GM19240 (cell line): ENCODE measurements around the gene COMMD6.
"Not testable (repeated sequence)": the region's sequence is repeated elsewhere in the genome, so short reads cannot be mapped to it uniquely, and the experiment has no call there.

Experiments used
- DNase-seq: peaks from one replicate; pipeline ENCODE4 v3.0.0; 2011; ENCODE audit warnings: low spot score; ENCODE audit not compliant: insufficient read length

Gene COMMD6

DNA sequence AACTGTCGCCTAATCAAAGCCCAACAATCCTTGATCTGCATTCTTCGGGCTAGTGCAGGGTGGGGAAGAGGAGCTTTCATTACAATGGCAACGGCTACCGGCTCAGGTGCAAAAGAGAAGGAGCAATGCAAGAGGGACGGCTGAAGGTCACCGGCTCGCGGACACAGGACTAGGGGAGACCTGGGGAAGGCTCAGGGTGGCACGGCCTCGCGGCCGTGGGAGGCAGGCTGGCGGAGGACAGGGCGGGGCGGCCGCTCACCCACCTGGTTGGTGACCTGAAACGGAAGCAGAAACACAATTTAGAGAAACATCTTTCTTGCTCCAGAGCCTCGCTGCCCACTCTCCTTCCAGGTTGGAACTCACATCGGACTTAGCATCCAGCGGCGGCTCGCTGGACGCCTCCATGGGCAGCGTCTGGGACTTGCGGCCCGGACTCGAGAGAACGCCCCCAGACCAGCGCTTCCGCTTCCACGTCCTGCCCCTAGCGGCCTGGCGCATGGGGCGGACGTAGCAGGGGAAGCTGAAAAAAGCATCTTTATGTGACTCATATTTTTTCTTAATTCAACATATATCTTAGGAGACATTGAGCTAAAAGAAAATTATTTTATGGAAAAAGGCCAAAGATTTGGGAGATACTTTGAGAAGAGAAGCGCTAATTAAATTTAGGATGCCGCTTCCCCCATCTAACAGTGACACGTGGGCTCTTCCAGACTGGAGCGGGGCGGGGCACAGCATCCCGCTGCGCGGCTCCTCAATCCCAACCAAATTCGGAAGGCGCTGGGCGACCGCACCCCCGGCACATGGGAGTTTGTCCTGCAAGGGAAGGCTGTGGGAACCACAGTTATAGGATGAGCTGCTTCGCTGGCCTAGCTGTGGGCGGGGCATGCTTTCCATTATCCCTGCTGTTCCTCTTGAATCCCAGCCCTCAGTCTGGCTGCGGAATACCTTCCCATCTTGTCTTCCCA is at the start of gene COMMD6:
Gene COMMD6 (minus strand): TSS at position 441 of the 965 bp plus-strand sequence. CDS start 36 bp downstream, at position 405.
- DNase-seq, result peak; percentile 86

- DNase-seq, result no peak
These were observed 47.5 kb upstream of the COMMD6 start for GRCh38 chr13:75585153-75585552.

DNA sequence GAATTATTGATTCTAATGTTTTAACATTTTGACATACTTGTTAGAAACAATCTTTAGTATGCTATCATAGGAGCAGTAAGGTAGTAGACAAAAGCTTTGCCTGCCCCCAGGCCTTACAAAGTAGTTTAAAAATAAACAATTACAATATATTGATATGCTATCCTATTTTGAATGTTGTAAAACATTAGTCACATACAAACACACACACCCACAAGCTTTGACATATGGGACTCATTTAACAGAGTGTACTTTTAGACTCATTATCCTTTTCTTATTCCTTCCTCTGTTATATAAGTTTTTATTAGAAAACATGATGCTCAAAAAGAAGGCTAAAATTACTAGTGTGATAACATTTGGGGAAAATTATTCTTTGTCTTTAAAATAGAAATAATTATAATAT is 45.5 kb upstream of the COMMD6 start:
- DNase-seq, result no peak

- DNase-seq, result no peak
These were observed 44.4 kb upstream of the COMMD6 start for GRCh38 chr13:75581874-75582640.

DNA sequence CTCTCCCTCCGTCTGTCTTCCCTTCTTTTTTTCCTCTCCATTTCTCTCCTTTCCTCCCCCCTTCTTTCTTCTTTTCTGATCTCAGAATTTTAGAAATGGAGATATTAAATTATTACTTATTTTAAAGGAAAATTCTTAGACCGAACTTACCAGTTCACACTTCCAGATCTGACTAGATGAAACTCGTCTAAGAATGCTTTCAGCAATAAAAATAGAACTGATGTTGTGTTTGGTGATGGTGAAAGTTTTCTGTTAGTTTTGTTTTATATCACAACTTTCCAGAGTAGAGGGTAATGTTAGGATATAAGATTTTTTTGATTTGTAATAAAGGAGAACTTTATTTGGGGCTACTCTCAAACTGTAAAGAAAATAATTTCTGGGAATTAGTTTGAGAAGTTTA is 41.9 kb upstream of the COMMD6 start:
- no peak for DNase-seq

- no peak for DNase-seq
These were observed 31.9 kb upstream of the COMMD6 start for GRCh38 chr13:75569576-75569975.

- DNase-seq, result no peak
These were observed 29.0 kb upstream of the COMMD6 start for GRCh38 chr13:75566658-75567057.

GRCh38 chr13:75558145-75558840 is 20.7 kb upstream of the COMMD6 start:
- no peak for DNase-seq

DNA sequence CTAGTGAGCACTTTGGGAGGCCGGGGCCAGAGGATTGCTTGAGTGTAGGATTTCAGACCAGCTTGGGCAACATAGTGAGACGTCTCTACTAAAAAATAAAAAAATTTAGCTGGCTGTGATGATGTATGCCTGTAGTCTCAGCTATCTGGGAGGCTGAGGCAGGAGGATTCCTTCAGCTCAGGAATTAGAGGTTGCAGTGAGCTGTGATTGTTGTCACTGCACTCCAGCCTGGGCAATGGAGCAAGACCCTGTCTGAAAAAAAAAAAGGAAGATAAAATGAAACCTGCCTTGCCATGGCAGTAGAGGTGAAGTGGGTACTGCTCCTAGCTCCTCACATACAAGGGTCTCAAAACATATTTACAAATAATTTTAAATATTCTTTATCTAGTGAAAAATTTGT is 19.3 kb upstream of the COMMD6 start:
- no peak for DNase-seq

- DNase-seq, result no peak
These were observed 18.2 kb upstream of the COMMD6 start for GRCh38 chr13:75555836-75556235.

DNA sequence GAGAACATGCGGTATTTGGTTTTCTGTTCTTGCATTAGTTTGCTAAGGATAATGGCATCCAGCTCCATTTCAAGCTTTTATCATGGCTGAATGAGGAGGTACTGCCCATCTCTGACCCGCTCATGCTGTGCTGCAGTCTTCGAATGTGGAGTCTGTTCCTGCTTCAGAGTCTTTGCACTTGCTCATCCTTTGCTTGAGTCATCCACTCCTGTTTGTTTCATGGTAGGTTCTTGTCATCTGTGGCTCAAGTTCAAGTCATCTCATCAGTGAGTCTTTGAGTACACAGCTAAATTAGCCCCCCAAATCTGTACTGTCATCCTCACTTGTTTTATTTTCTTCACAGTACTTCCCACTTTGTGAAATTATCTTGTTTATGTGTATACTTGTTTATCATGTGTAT is 17.3 kb upstream of the COMMD6 start:
- DNase-seq, result no peak

DNA sequence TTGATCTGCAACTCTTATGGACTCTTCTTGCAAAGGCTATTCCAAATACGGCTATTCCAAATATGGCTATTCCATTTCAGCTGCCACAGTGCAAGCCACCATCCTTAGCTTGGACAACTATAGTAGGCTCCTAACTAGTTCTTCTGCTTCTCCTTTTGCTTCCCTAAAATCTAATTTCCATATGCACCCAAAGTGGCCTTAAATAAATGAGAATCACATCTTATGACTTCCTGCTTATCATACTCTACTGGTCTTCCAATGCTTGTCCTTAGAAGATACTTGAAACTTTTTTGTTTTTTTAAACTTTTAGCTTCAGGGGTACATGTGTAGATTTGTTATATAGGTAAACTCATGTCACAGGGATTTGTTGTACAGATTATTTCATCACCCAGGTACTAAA is 16.8 kb upstream of the COMMD6 start:
- no peak for DNase-seq

GRCh38 chr13:75550159-75550567 is 12.5 kb upstream of the COMMD6 start:
- DNase-seq, result no peak

GRCh38 chr13:75549262-75550158 is 11.9 kb upstream of the COMMD6 start, which contains the start of gene UCHL3:
UCHL3 (plus strand) TSS chr13:75549791; CDS start chr13:75549821, 30 bp downstream.
- DNase-seq, result peak; percentile 95

DNA sequence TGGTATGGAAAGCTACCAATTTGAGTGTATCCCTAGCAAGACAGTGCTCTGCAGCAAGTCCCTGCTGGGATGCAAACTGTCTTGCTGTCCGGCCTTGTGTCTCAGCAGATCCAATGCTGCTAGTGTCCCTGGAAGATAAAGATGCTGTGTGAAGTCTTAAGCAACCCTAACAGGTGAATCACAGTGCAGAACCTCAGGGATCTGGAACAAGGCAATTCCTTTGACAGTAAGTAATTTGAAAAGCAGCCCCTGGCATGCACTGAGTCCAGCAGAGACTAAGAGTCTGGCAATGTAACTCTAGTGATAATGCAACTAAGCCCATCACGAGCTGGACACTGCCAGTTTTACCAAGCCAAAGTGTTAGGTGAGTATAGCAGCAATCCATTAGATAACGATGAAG is 10.3 kb upstream of the COMMD6 start:
- DNase-seq, result no peak

DNA sequence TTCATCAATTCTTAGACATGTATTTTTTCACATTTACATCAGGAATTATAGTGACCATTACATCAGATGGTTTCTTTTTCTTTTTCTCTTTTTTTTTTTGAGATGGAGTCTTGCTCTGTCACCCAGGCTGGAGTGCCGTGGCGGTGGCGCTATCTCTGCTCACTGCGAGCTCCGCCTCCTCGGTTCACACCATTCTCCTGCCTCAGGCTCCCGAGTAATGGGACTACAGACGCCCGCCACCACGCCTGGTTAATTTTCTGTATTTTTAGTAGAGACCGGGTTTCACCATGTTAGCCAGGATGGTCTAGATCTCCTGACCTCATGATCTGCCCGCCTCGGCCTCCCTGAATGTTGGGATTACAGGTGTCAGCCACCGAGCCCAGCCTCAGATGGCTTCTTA is 7.7 kb upstream of the COMMD6 start:
- not testable (repeated sequence) for DNase-seq

DNA sequence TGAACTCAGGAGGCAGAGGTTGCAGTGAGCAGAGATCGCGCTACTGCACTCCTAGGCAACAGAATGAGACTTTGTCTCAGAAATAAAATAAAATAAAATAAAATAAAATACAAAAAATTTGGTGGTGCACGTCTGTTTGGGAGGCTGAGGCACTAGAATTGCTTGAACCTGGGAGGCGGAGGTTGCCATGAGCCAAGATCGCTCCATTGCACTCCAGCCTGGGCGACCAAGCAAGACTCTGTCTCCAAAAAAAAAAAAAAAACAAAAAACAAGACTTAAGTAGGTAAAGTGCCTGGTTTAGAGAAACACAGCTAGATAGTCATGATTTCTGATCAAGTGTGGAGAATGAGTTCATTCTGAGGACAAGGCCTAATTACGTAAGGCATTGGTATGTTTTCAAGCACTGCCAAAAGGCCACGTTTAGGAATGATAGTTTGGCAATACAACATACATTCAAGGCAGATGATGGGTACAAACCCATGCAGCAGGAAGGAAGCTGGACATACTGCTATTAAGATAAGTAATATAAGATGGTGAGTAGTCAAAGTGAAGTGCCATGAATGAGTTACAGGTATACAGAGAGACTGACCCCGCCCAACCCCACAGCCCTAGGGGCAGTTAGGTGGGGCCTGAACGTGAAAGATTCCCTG is 7.2 kb upstream of the COMMD6 start:
- DNase-seq, result no peak

DNA sequence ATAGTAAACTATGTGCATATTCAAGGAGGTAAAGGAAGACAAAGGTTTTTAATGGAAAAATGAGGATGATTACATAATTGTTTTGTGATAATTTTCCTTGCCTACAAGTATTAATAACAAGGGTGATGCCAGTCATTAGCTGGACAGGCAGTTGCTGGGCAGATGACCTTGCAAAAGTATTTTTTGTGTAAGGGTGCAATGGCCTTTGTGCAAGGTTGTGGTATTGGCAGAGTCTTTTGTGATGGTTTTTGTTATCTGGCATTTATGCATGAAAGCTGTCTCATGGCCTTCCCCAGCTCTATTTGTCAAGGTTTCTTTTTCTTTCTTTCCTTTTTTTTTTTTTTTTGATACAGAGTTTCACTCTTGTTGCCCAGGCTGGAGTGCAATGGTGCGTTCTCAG is 4.3 kb upstream of the COMMD6 start:
- no peak for DNase-seq

DNA sequence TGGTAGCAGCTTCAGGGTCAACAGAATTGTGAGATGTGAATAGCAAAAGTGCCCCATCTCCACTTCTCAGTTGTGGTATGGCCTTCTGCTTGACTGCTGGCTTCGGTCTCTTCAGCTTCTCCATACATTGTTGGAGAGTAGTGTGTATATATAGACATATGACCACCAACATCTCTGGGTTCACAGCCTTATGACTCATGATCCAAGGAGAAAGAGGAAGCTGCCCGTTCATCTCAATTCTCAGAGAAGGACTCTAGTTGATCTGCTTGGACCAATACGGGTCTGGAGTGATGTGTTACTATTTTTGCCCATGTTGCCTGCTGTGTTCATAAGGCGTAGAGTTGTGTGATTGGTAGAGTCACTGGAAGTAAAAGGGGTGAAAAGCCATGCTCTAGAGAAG is 3.6 kb upstream of the COMMD6 start:
- no peak for DNase-seq

GRCh38 chr13:75533861-75534260 is 3.8 kb downstream of the COMMD6 start:
- DNase-seq, result no peak
